Measurements from ENCODE around the gene DDIAS.

GRCh38 chr11:82942376-82942775 is 40.8 kb downstream of the DDIAS start:
- TF ChIP-seq CTBP1 (IDR thresholded peaks at IDR 0.05; ENCODE audit: borderline replicate concordance) (no peak), PKNOX1 (IDR thresholded peaks at IDR 0.05) (no peak), FOXK2 (IDR thresholded peaks at IDR 0.05) (no peak), ARNT (IDR thresholded peaks at IDR 0.05) (no peak), SP1 (IDR thresholded peaks at IDR 0.05) (no peak), LEF1 (IDR thresholded peaks at IDR 0.05; ENCODE audit: borderline replicate concordance) (no peak), BHLHE40 (IDR thresholded peaks at IDR 0.05; ENCODE audit: borderline replicate concordance) (no peak), TARDBP (IDR thresholded peaks at IDR 0.05) (no peak), HDGF (IDR thresholded peaks at IDR 0.05; ENCODE audit: borderline replicate concordance) (no peak), L3MBTL2 (conservative IDR thresholded peaks at IDR 0.05) (no peak), FOXA1 (IDR thresholded peaks at IDR 0.05) (no peak), ELF4 (IDR thresholded peaks at IDR 0.05) (no peak), FOXM1 (IDR thresholded peaks at IDR 0.05; ENCODE audit: borderline replicate concordance) (no peak), SUZ12 (IDR thresholded peaks at IDR 0.05) (no peak)
